Muscle layer of colon (tissue), 2 donors: ENCODE data around the gene PRUNE2.

Experiments
- H3K27ac ChIP-seq: one replicate; pipeline ENCODE4 v1.7.0; 2013; ENCODE audit warnings: low read depth, mild to moderate bottlenecking, low read length, moderate library complexity
- H3K27me3 ChIP-seq, 2 donors: one replicate each; pipeline ENCODE4 v1.7.0; 2013; ENCODE audit warnings: low read length in 2 of 2, mild to moderate bottlenecking in 2 of 2; ENCODE audit not compliant: insufficient read depth in 2 of 2, control insufficient read depth in 1 of 2
- H3K36me3 ChIP-seq: one replicate; pipeline ENCODE4 v1.7.0; 2013; ENCODE audit warnings: mild to moderate bottlenecking, low read length; ENCODE audit not compliant: insufficient read depth
- H3K4me1 ChIP-seq: one replicate; pipeline ENCODE4 v1.7.0; 2013; ENCODE audit warnings: mild to moderate bottlenecking, low read length; ENCODE audit not compliant: insufficient read depth
- H3K4me3 ChIP-seq, 2 donors: one replicate each; pipeline ENCODE4 v1.7.0; 2013; ENCODE audit warnings: low read length in 2 of 2, low read depth in 1 of 2, mild to moderate bottlenecking in 1 of 2, moderate library complexity in 1 of 2
- H3K9ac ChIP-seq: one replicate; pipeline ENCODE4 v1.7.0; 2013; ENCODE audit warnings: low read length
- H3K9me3 ChIP-seq: one replicate; pipeline ENCODE4 v1.7.0; 2013; ENCODE audit warnings: mild to moderate bottlenecking, low read length
- donor health status: abdominal sarcoma.
- donor health status: Adenocarcinoma of cecum.

PRUNE2 gene

GRCh38 chr9:76732341-76732958, 173.5 kb downstream of the PRUNE2 start:
- Histone ChIP-seq H3K27ac (no peak overlapping the region), H3K9ac (no peak overlapping the region), H3K4me3 (no peak overlapping the region), H3K9me3 (no peaks in the 10 kb centered on the region), H3K27me3 (no peaks in the 10 kb centered on the region), H3K36me3 (no peaks in the 10 kb centered on the region), H3K4me1 (no peaks in the 10 kb centered on the region)

GRCh38 chr9:76730801-76731200, 175.1 kb downstream of the PRUNE2 start:
- Histone ChIP-seq H3K36me3 (no peaks in the 10 kb centered on the region), H3K4me3 (no peak overlapping the region), H3K9ac (no peak overlapping the region), H3K9me3 (no peaks in the 10 kb centered on the region), H3K4me1 (peaks cover 5% of the 10 kb centered on the region), H3K27ac (no peak overlapping the region), H3K27me3 (no peaks in the 10 kb centered on the region)

GRCh38 chr9:76729980-76730737, 175.8 kb downstream of the PRUNE2 start:
- H3K9me3 ChIP-seq = no peaks in the 10 kb centered on the region
- no peak overlapping the region for H3K4me3 ChIP-seq
- no peak overlapping the region for H3K27ac ChIP-seq
- peaks cover 7% of the 10 kb centered on the region for H3K4me1 ChIP-seq
- no peak overlapping the region for H3K9ac ChIP-seq
- no peaks in the 10 kb centered on the region for H3K36me3 ChIP-seq
- H3K27me3 ChIP-seq = no peaks in the 10 kb centered on the region

- Histone ChIP-seq H3K9me3 (no peaks in the 10 kb centered on the region), H3K27me3 (no peaks in the 10 kb centered on the region), H3K27ac (no peak overlapping the region), H3K4me1 (peaks cover 7% of the 10 kb centered on the region), H3K4me3 (no peak overlapping the region), H3K9ac (no peak overlapping the region), H3K36me3 (no peaks in the 10 kb centered on the region)
Observed at GRCh38 chr9:76729116-76729515, 176.8 kb downstream of the PRUNE2 start.

GRCh38 chr9:76725885-76726284, 180.0 kb downstream of the PRUNE2 start:
- Histone ChIP-seq H3K4me3 (no peak overlapping the region), H3K4me1 (peaks cover 7% of the 10 kb centered on the region), H3K9me3 (no peaks in the 10 kb centered on the region), H3K36me3 (no peaks in the 10 kb centered on the region), H3K9ac (no peak overlapping the region), H3K27me3 (no peaks in the 10 kb centered on the region), H3K27ac (no peak overlapping the region)

GRCh38 chr9:76725011-76725546, 180.8 kb downstream of the PRUNE2 start:
- no peak overlapping the region for H3K4me3 ChIP-seq

GRCh38 chr9:76720245-76720644, 185.7 kb downstream of the PRUNE2 start:
- no peak overlapping the region for H3K9ac ChIP-seq
- H3K9me3 ChIP-seq = no peaks in the 10 kb centered on the region
- no peaks in the 10 kb centered on the region for H3K27me3 ChIP-seq
- H3K4me1 ChIP-seq = peaks cover 25% of the 10 kb centered on the region
- H3K4me3 ChIP-seq = no peak overlapping the region
- no peaks in the 10 kb centered on the region for H3K36me3 ChIP-seq
- no peak overlapping the region for H3K27ac ChIP-seq

More at GRCh38 chr9:76725011-76725546, 180.8 kb downstream of the PRUNE2 start:
- no peaks in the 10 kb centered on the region for H3K9me3 ChIP-seq
- H3K4me1 ChIP-seq = peaks cover 7% of the 10 kb centered on the region
- H3K27ac ChIP-seq = no peak overlapping the region
- no peak overlapping the region for H3K9ac ChIP-seq
- no peaks in the 10 kb centered on the region for H3K27me3 ChIP-seq
- H3K36me3 ChIP-seq = no peaks in the 10 kb centered on the region

- Histone ChIP-seq H3K4me3 (no peak overlapping the region), H3K9me3 (no peaks in the 10 kb centered on the region), H3K9ac (no peak overlapping the region), H3K27ac (peak overlapping the region; percentile 7), H3K27me3 (no peaks in the 10 kb centered on the region), H3K4me1 (peaks cover 25% of the 10 kb centered on the region), H3K36me3 (peaks cover 4% of the 10 kb centered on the region)
Observed at GRCh38 chr9:76718166-76718565, 187.7 kb downstream of the PRUNE2 start.

GRCh38 chr9:76717613-76718012, 188.3 kb downstream of the PRUNE2 start:
- H3K4me3 ChIP-seq = no peak overlapping the region
- peaks cover 9% of the 10 kb centered on the region for H3K36me3 ChIP-seq
- H3K9ac ChIP-seq = no peak overlapping the region
- H3K27me3 ChIP-seq = no peaks in the 10 kb centered on the region
- H3K9me3 ChIP-seq = no peaks in the 10 kb centered on the region
- peak overlapping the region; percentile 58 for H3K27ac ChIP-seq
- H3K4me1 ChIP-seq = peaks cover 25% of the 10 kb centered on the region

GRCh38 chr9:76717176-76717575, 188.7 kb downstream of the PRUNE2 start:
- Histone ChIP-seq H3K4me1 (peaks cover 25% of the 10 kb centered on the region), H3K9ac (no peak overlapping the region), H3K27me3 (no peaks in the 10 kb centered on the region), H3K27ac (peak overlapping the region; percentile 58), H3K4me3 (no peak overlapping the region), H3K9me3 (no peaks in the 10 kb centered on the region), H3K36me3 (peaks cover 9% of the 10 kb centered on the region)

- Histone ChIP-seq H3K4me1 (peaks cover 25% of the 10 kb centered on the region), H3K27ac (no peak overlapping the region), H3K27me3 (no peaks in the 10 kb centered on the region), H3K36me3 (peaks cover 9% of the 10 kb centered on the region), H3K9ac (no peak overlapping the region), H3K9me3 (no peaks in the 10 kb centered on the region), H3K4me3 (no peak overlapping the region)
Observed at GRCh38 chr9:76716085-76716672, 189.7 kb downstream of the PRUNE2 start.
